ENCODE data around the gene PDS5A.
"Not testable (repeated sequence)": the region's sequence is repeated elsewhere in the genome, so short reads cannot be mapped to it uniquely, and the experiment has no call there.

Gene PDS5A, protein sequence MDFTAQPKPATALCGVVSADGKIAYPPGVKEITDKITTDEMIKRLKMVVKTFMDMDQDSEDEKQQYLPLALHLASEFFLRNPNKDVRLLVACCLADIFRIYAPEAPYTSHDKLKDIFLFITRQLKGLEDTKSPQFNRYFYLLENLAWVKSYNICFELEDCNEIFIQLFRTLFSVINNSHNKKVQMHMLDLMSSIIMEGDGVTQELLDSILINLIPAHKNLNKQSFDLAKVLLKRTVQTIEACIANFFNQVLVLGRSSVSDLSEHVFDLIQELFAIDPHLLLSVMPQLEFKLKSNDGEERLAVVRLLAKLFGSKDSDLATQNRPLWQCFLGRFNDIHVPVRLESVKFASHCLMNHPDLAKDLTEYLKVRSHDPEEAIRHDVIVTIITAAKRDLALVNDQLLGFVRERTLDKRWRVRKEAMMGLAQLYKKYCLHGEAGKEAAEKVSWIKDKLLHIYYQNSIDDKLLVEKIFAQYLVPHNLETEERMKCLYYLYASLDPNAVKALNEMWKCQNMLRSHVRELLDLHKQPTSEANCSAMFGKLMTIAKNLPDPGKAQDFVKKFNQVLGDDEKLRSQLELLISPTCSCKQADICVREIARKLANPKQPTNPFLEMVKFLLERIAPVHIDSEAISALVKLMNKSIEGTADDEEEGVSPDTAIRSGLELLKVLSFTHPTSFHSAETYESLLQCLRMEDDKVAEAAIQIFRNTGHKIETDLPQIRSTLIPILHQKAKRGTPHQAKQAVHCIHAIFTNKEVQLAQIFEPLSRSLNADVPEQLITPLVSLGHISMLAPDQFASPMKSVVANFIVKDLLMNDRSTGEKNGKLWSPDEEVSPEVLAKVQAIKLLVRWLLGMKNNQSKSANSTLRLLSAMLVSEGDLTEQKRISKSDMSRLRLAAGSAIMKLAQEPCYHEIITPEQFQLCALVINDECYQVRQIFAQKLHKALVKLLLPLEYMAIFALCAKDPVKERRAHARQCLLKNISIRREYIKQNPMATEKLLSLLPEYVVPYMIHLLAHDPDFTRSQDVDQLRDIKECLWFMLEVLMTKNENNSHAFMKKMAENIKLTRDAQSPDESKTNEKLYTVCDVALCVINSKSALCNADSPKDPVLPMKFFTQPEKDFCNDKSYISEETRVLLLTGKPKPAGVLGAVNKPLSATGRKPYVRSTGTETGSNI (N-terminal part only)

DNA sequence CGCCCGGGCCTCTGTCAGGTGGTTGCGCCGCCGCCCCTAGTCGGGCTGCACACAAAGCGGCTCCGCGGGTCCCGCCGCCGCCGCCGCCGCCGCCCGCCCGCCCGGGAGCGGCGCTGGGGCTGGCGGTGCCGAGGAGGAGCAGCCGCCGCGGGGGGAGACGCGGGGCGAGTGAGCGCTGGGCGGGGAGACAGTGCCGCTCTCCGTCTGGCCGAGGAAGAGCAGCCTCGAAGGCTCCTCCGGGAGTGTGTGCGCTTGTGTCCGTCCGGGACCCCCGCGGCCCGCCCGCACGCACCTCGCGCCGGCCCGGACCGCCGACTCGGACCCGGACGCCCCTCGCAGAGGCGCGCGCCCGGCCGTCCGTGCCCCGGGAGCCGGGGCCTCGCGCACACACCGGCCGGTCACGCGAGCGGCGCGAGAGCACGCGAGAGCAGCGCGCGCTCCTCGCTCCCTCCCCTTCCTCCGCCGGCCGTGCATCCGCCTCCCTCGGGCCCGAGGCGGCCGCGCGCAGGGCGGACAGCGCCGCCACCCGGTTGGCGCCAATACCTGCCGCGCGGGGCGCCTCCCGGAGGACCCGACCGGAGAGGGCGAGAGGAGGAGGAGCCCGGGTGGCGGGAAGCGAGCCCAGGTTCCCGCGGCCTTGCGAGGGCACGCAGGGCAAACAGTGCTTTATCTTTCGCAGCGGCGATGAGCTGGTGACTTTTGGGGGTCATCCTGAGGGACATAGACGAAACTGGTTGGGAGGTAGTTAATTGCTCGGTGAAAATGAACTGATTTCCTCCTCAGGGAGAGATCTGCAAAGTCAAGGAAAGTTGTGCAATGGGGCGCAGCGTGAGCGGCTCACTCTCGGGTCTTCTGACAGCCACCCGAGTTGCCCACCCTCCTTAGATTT lies at the start of gene PDS5A:
Gene PDS5A, minus strand, starts transcription at position 423 of the 889 bp plus-strand sequence. CDS start 1,334 bp downstream, outside the sequence.
- peak; percentile 88 for DNase-seq (ENCODE audit: low read depth)

DNA sequence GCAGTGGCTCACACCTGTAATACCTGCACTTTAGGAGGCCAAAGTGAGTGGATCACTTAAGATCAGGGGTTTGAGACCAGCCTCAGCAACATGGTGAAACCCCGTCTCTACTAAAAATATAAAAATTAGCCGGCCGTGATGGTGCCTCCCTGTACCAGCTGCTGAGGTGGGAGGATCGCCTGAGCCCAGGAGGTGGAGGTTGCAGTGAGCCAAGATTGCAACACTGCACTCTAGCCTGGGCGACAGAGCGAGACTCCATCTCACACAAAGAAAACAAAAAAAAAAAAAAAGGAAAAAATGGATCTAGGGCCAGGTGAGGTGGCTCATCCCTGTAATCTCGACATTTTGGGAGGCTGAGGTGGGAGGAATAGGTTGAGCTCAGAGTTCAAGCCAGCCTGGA lies 46.3 kb upstream of the PDS5A start:
- DNase-seq (ENCODE audit: low read depth), result not testable (repeated sequence)

DNA sequence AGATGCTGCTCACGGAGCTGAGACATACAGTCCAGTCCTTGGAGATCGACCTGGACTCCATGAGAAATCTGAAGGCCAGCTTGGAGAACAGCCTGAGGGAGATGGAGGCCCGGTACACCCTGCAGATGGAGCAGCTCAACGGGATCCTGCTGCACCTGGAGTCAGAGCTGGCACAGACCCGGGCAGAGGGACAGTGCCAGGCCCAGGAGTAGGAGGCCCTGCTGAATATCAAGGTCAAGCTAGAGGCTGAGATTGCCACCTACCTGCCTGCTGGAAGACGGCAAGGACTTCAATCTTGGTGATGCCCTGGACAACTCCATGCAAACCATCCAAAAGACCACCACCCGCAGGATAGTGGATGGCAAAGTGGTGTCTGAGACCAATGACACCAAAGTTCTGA lies 43.4 kb upstream of the PDS5A start:
- not testable (repeated sequence) for DNase-seq (ENCODE audit: low read depth)

DNA sequence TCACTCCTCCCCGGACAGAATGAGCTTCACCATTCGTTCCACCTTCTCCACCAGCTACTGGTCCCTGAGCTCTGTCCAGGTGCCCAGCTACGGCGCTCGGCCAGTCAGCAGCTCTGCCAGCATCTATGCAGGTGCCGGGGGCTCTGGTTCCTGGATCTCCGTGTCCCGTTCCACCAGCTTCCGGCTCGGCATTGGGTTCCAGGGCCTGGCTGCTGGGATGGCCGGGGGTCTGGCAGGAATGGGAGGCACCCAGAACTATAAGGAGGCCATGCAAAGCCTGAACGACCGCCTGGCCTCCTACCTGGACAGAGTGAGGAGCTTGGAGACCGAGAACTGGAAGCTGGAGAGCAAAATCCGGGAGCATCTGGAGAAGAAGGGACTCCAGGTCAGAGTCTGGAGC lies 42.5 kb upstream of the PDS5A start:
- DNase-seq (ENCODE audit: low read depth), result no peak

DNA sequence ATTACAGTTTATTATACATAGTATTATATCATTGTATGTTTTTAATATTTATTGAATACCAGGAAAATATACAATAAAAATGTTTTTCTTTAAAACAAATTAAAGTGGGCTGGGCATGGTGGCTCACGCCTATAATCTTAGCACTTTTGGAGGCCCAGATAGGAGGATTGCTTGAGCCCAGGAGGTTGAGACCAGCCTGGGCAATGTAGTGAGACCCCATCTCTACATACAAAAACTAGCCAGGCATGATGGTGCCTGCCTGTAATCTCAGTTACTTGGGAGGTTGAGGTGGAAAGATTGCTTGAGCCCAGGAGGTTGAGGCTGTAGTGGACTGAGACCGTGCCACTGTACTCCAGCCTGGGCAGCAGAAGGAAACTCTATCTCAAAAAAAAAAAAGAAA lies 38.3 kb upstream of the PDS5A start:
- no peak for DNase-seq (ENCODE audit: low read depth)

DNA sequence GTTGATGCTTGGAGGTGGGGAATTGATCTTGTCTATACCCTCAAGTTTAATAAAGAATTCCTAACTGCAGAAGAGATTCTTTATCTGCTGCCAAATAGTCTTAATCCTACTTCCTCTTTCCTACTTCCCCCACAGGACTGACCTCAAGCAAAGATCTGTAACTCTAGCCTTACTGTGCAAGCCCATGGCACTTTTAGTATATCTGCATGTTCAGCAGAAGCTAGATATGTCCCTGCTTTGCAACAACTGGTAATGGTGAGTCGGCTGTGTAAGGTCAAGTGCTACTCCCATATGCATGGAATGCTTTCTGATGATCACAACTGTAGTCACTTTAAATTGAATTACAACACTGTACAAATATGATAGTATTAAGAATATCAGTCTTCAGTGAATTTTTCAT lies 26.3 kb upstream of the PDS5A start:
- DNase-seq (ENCODE audit: low read depth), result no peak

DNA sequence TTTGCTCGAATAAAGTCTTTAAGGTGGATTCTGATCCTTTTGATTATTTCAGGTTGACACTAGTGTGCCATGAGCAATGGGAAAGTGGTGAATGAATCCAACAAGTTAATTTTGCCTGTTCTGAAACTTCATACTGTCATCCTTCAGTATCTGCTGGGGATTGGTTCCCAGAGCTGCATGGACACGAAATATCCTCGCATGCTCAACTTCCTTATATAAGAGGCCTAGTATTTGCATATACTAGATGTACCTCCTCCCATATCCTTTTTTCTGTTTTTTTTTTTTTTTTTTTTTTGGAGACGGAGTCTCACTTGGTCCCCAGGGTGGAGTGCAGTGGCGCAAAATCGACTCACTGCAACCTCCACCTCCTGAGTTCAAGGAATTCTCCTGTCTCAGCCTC lies 23.0 kb upstream of the PDS5A start:
- no peak for DNase-seq (ENCODE audit: low read depth)

DNA sequence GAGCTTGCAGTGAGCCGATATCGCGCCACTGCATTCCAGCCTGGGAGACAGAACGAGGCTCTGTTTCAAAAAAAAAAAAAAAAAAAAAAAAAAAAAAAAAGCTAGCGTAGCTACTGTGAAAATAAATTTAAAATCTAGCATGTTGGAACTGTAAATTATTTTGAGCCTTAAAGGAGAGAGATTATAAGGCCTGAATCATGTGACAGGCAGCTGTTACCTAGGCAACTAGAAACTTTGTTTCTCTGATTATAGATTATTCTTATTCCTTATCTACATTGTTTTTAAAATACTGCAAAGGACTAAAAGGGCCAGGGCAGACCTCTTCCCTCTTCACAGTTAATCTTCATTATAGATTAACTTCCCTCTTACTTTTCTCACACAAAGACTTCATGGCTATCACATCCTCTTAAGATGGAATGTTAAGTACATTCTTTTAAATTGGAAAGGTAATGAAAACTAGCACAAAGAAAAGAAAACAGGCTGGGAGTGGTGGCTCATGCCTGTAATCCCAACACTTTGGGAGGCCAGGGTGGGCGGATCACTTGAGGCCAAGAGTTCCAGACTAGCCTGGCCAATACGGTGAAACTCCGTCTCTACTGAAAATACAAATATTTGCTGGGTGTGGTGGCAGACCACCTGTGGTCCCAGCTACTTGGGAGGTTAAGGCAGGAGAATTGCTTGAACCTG lies 21.1 kb upstream of the PDS5A start:
- no peak for DNase-seq (ENCODE audit: low read depth)

DNA sequence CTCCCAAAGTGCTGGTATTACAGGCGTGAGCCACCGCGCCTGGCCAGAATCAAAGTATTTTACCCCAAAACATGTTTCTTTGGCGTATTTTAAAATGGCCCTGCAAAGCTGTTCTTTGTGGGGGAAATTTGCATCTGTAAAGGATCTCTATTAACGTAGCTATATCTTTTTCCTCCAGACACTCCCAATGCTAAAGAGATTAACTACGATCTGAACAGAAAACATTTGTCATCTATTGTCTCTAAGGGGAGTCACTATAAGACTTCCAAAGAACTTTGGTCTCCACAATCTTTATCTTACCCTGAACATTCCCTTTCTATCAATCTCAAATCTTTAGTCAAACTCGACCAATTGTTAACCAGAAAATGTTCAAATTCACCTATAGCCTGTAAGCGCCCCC lies 19.1 kb upstream of the PDS5A start:
- DNase-seq (ENCODE audit: low read depth), result no peak

DNA sequence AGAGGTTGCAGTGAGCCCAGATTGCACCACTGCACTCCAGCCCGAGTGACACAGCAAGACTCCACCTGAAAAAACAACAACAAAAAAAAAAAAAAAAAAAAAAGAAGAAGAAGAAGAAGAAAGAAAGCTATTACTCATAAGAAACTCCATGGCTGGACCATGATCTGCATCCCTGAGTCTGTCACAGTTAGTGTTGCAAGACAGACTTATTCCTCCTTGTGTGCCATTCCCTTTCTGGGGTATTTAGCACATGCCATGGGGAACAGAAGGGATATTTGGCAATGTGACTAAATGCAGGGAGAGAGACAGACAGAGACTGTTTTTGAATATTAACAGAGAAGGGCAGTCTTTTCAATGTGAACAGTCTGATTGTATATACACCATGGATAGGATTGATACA lies 16.7 kb upstream of the PDS5A start:
- no peak for DNase-seq (ENCODE audit: low read depth)

DNA sequence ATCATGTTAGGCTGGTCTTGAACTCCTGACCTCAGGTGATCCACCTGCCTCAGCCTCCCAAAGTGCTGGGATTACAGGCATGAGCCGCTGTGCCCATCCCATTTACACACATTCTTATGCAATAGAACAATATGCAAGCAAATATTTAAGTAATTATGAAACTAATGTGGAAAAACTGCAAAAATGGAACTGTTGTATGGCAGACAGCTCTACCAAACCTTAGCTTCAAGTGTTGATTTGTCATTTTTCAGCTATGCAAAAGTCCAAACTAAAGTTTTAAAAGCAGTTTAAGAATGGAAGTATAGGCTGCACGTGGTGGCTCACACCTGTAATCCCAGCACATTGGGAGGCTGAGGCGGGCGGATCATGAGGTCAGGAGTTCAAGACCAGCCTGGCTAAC lies 11.7 kb upstream of the PDS5A start:
- not testable (repeated sequence) for DNase-seq (ENCODE audit: low read depth)

DNA sequence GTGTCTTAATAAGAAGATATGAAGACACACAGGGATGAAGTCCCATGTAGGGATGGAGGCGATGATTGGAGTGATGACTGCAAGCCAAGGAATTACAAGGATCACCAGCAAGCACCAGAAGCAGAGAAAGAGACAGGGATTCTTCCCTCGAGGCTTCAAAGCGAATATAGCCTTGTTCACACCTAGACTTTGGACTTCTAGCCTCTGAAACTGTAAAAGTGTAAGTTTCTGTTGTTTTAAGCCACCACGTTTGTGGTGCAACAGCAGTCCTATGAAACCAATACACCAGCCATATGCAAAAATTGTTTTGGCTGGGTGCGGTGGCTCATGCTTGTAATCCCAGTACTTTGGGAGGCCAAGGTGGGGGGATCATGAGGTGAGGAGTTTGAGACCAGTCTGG lies 9.8 kb upstream of the PDS5A start:
- no peak for DNase-seq (ENCODE audit: low read depth)

DNA sequence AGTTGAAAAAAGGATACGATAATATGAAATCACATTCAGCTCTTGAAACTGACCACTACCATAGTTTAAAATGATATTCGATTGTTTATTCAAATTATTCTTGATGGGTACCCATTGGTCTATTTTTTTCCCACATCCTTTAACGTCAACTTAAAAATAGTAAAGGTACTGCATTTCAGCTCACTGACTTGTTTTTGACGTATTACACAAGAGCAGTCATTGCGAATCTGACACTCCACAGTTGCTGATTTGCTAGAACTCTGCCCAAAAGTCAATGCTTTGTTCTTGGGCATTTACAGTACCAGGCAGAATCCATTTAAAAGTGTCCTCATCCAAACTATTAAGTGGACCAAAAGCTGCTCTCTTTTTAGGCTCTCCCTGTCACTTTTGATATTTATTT lies 1.2 kb upstream of the PDS5A start:
- DNase-seq (ENCODE audit: low read depth), result no peak

DNA sequence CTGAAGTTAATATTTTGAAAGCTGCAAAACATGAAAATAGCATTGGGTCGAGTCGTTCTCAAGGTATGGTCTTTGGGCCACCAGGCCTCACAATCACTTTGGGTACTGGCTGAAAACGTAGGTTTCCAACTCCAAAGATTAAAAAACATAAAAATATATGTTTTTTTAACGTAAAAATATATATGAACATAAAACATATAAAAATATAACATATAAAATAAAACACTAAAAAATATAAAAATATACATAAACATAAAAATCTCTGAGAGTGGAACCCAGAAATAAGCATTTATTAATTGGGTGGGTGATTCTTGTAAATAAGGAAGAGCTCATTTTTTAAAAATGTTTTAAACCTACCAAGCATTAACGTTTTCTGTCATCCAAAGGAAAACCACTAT lies 666 bp upstream of the PDS5A start:
- no peak for DNase-seq (ENCODE audit: low read depth)

DNA sequence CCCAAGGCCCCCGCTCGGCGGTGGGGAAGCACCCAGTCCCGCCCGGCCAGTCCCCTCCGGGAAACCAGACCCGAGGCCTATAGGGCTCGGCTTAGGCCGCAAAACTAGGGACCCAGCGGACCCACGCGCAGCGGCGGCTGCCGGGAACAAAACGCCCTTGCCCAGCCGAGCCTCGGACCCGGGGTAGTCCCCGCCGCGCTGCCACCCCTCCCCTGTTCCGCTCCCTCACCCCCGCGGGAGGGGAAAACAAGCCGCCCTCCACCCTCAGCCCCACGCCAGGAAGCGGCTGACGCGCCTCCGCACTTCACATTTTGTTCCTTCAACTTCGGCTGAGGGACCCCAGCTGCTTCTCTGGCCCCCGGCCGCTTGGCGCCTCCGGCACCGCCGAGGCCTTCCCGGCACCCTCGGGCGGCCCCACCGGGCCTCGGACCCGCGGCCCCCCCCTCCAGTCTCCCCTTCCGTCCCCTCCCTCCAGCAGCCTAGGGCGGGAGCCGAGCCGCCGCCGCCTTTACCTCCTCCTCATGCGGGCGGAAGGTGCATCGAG lies 694 bp downstream of the PDS5A start:
- DNase-seq (ENCODE audit: low read depth), result peak; percentile 35

DNA sequence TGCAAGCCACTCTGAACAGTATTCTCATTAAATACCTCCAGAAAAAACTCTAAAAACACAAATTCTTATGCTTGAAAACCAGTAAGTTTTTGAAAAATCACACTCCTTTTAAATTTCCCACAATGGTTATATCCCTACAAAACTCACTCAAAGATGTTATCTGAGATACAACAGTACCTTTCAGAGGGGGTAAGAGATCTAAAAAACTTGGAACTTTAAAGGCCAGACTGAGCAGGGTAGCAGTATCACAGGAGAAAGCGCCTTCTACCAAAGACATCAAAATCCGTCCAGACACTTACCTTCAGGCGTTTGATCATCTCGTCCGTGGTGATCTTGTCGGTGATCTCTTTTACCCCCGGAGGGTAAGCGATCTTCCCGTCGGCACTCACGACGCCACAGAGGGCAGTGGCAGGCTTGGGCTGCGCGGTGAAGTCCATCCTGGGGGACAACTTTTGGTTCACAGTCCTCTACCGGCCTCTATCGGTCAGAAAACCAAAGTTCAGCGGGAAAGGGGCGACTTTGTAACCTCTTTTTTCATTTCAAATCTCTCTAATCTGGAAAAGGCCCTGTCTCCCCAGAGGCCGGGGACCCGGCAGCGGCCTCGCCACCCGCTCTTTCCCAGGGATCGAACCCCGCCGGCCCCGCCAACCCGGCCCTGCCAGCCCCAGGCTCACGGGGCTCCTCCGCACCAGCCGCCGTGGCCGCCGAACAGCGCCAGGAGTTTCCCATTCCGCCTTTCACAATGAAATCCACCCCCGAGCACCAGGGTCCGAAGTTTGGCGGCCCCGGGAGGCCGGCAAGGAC lies 1.4 kb downstream of the PDS5A start:
- peak; percentile 41 for DNase-seq (ENCODE audit: low read depth)

DNA sequence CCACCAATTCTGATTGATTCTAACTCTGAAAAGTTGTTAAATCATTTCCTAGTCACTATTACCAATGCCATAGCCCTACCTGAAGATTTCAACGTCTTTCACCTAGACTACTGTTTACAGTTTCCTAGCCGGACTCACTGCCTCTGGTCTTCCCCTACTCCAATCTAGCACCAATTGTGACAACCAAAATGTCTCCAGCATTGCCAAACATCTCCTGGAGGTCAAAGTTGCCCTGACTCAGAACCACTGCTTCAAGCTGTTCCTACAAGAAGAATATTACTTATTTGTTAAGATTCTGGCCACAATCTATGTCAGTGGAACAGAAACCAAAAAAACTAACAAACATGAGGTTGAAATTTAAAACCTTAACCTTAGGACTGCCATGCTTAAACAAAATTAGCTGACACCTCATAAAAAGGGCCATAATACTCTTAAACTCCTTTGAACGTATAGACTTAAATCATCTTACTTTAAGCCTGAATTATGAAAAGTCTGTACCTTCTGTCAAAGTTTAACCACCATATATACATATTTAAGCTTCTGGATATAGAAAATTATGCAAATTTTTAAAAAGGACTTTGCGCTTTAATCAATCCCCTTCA lies 2.1 kb downstream of the PDS5A start:
- DNase-seq (ENCODE audit: low read depth), result no peak

DNA sequence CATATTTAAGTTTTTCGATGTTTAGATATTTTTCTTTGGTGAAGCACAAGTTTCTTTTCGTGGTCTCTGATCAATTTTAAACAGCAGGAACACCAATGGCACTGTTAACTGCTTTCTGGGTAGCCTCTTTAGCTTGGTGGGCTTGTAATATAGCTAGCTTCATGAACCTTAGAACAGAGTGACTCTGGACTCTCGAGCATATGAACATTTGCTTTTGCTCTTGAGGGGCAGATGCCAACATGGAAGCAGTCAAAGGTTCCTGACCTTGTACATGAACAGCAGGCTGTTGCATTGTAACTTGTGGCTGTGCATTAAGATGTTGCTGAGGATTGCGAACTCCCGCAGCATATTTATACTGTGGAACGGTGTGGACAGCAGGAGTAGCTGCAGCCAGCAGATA lies 4.7 kb downstream of the PDS5A start:
- not testable (repeated sequence) for DNase-seq (ENCODE audit: low read depth)

Measured in activated T-helper 1 cell treated with Interleukin-2 at 50 U/mL for 16 hours (primary cell).